Measurements from ENCODE around the gene GPR26.
"Not testable (repeated sequence)": the region's sequence is repeated elsewhere in the genome, so short reads cannot be mapped to it uniquely, and the experiment has no call there.

DNA sequence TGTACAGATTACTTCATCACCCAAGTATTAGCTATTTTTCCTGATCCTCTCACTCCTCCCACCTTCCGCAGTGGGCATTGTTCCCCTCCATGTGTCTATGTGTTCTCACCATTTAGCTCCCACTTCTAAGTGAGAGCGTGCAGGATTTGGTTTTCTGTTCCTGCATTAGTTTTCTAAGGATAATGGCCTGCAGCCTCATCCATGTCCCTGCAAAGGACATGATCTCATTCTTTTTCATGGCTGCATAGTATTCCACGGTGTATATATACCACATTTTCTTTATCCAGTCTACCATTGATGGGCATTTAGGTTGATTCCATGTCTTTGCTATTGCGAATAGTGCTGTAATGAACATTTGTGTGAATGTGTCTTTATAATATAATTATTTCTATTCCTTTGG, 70.8 kb downstream of the GPR26 start:
- TF ChIP-seq, protein P1, sequence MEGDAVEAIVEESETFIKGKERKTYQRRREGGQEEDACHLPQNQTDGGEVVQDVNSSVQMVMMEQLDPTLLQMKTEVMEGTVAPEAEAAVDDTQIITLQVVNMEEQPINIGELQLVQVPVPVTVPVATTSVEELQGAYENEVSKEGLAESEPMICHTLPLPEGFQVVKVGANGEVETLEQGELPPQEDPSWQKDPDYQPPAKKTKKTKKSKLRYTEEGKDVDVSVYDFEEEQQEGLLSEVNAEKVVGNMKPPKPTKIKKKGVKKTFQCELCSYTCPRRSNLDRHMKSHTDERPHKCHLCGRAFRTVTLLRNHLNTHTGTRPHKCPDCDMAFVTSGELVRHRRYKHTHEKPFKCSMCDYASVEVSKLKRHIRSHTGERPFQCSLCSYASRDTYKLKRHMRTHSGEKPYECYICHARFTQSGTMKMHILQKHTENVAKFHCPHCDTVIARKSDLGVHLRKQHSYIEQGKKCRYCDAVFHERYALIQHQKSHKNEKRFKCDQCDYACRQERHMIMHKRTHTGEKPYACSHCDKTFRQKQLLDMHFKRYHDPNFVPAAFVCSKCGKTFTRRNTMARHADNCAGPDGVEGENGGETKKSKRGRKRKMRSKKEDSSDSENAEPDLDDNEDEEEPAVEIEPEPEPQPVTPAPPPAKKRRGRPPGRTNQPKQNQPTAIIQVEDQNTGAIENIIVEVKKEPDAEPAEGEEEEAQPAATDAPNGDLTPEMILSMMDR (IDR thresholded peaks at IDR 0.05): not testable (repeated sequence)
- TF ChIP-seq POLR2AphosphoS5 (IDR thresholded peaks at IDR 0.05; ENCODE audit: low read depth, low read length): not testable (repeated sequence)
